Loucy (cell line): ENCODE measurements around the gene HAP1.

Experiments used
- H2AFZ ChIP-seq: fragments of 200-600 bp; sonication (generic); 2 replicates; pipeline ENCODE4 v1.6.0; 2016; ENCODE audit warnings: antibody characterized with exemption, mild to moderate bottlenecking, low read length, moderate library complexity
- H3F3A ChIP-seq: fragments of 200-600 bp; 2 replicates; pipeline ENCODE4 v1.6.0; 2016; ENCODE audit warnings: antibody characterized with exemption, low read depth, mild to moderate bottlenecking
- H3K27me3 ChIP-seq: fragments of 200-600 bp; sonication (generic); 2 replicates; pipeline ENCODE4 v1.6.1; 2014; ENCODE audit warnings: low read length, mild to moderate bottlenecking; ENCODE audit not compliant: insufficient read depth, poor library complexity, severe bottlenecking
- H3K36me3 ChIP-seq: fragments of 200-600 bp; sonication (generic); 2 replicates; pipeline ENCODE4 v1.6.1; 2016; ENCODE audit warnings: low read length; ENCODE audit not compliant: insufficient read depth
- H3K4me1 ChIP-seq: fragments of 200-600 bp; sonication (generic); 2 replicates; pipeline ENCODE4 v1.5.1; 2014; ENCODE audit warnings: low read length, mild to moderate bottlenecking; ENCODE audit not compliant: insufficient read depth, poor library complexity, severe bottlenecking
- H3K4me2 ChIP-seq: fragments of 200-600 bp; sonication (generic); 2 replicates; pipeline ENCODE4 v1.6.0; 2014; ENCODE audit warnings: antibody characterized with exemption, low read length, low read depth, mild to moderate bottlenecking; ENCODE audit not compliant: poor library complexity, severe bottlenecking
- H3K4me3 ChIP-seq: fragments of 200-600 bp; sonication (generic); 2 replicates; pipeline ENCODE4 v1.5.1; 2014; ENCODE audit warnings: low read length, mild to moderate bottlenecking, mixed read lengths; ENCODE audit not compliant: poor library complexity, severe bottlenecking
- H3K79me2 ChIP-seq: fragments of 200-600 bp; sonication (generic); 2 replicates; pipeline ENCODE4 v1.6.1; 2014; ENCODE audit warnings: low read length; ENCODE audit not compliant: insufficient read depth
- H3K9ac ChIP-seq: fragments of 200-600 bp; sonication (generic); 2 replicates; pipeline ENCODE4 v1.6.0; 2014; ENCODE audit warnings: mild to moderate bottlenecking, low read depth, low read length, moderate library complexity; ENCODE audit not compliant: poor library complexity, severe bottlenecking
- H3K9me2 ChIP-seq: fragments of 200-600 bp; sonication (generic); replicated peaks from 2 replicates; pipeline ENCODE4 v1.6.1; 2016; ENCODE audit warnings: low read depth, low read length, mixed read lengths
- H3K9me3 ChIP-seq: fragments of 200-600 bp; sonication (generic); 2 replicates; pipeline ENCODE4 v1.6.1; 2014; ENCODE audit warnings: mild to moderate bottlenecking, antibody characterized with exemption, low read length, low read depth; ENCODE audit not compliant: insufficient read depth
- H4K20me1 ChIP-seq: fragments of 200-600 bp; sonication (generic); 2 replicates; pipeline ENCODE4 v1.6.0; 2014; ENCODE audit warnings: antibody characterized with exemption, low read length, mild to moderate bottlenecking; ENCODE audit not compliant: insufficient read depth, poor library complexity, severe bottlenecking
- EZH2phosphoT487 ChIP-seq: fragments of 200-600 bp; IDR thresholded peaks from 2 replicates; pipeline ENCODE4 v1.6.1; 2018; ENCODE audit warnings: antibody characterized with exemption, mild to moderate bottlenecking, moderate library complexity, borderline replicate concordance
- TF ChIP-seq, protein P1 (sequence below): fragments of 200-600 bp; sonication (generic); conservative IDR thresholded peaks from 2 replicates; pipeline ENCODE4 v1.5.1; 2014; ENCODE audit warnings: mild to moderate bottlenecking, antibody characterized with exemption, low read length

Gene HAP1

DNA sequence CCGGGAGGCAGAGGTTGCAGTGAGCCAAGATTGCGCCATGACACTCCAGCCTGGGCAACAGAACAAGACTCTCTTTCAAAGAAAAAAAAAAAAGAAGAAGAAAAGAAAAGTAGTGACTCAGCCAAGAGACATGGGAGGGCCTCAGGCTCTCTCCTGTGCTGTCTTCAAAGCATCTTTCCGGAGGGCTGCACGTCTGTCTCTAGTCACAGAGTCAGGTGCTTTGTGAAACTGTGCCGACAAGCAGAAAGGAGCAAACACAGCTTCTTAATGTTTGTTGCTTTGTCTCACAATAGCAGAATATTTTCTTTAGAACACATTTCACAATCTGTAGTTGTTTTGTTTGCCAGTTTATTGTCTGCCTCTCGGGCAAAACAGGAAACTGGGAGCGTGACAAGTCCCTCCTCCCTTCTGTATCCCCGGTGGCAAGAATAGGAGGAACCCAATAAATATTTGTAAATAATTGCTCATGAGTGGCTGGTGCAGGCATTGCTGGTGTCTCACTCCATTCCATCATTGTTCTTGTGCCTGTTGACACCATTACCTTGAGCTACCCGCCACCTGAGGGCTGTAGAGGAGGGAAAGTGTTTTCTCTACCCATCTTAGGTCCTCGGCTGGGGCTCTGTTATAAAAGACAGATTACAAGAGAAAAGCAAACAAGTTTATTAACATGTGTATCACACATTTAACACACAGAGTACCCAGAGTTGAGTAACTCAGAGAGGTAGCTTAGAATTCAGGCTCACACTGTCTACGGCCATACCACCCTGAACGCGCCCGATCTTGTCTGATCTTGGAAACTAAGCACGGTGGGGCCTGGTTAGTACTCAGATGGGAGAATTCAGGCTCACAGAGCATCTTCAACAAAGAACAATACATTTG is 16.8 kb downstream of the HAP1 start:
- Histone ChIP-seq H3K9me2 (no peaks in the 10 kb centered on the region), H3K4me1 (no peaks in the 10 kb centered on the region), H3K79me2 (no peaks in the 10 kb centered on the region), H2AFZ (peak overlapping the region; percentile 27; the same call in 1 of the 2 replicates), H3K27me3 (no peaks in the 10 kb centered on the region), H3K9ac (no peak overlapping the region), H3K9me3 (no peaks in the 10 kb centered on the region), H4K20me1 (no peaks in the 10 kb centered on the region), H3F3A (no peaks in the 10 kb centered on the region), H3K36me3 (no peaks in the 10 kb centered on the region), H3K4me2 (no peak overlapping the region), H3K4me3 (no peak overlapping the region)
- TF ChIP-seq, protein P1, sequence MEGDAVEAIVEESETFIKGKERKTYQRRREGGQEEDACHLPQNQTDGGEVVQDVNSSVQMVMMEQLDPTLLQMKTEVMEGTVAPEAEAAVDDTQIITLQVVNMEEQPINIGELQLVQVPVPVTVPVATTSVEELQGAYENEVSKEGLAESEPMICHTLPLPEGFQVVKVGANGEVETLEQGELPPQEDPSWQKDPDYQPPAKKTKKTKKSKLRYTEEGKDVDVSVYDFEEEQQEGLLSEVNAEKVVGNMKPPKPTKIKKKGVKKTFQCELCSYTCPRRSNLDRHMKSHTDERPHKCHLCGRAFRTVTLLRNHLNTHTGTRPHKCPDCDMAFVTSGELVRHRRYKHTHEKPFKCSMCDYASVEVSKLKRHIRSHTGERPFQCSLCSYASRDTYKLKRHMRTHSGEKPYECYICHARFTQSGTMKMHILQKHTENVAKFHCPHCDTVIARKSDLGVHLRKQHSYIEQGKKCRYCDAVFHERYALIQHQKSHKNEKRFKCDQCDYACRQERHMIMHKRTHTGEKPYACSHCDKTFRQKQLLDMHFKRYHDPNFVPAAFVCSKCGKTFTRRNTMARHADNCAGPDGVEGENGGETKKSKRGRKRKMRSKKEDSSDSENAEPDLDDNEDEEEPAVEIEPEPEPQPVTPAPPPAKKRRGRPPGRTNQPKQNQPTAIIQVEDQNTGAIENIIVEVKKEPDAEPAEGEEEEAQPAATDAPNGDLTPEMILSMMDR, result no peak
- TF ChIP-seq EZH2phosphoT487, result no peak

DNA sequence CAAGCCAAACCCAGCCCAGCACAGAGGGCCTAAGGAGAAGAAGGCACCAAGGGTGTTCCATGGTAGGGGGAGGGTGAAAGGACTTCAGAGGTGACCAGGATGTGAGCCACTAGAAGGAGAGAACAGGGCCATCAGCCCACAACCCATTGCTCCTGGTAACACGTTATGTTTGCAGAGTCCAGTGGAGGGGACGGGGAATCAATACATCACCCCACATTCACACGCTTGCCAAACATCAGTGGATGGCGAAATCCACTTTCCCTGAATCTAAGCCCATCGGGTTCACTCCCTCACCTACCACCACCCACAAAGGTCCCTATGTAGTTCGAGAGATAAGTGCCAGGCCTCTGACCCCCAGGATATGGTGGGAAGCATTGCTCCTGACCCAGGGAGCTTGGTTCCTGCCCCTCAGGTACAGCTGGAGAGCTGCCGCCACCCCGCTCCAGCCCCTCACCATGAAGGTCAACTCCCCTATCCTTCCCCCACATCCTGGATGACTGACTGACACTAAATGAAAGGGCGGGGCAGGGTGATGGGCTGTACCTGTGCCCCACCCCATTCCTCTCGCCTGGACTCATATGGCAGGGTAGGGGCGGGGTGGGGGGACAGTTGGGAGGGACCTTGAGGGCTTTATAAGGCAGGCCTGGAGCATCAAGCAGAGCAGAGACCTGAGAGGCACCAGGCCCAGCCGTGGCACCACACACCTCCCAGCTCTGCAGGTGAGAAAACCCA is 22.6 kb downstream of the HAP1 start, which contains the start of gene GAST:
TSS of gene GAST (plus strand) at position 663 of the 732 bp plus-strand sequence. CDS start 3,106 bp downstream, outside the sequence.
- H3K9me3 ChIP-seq, result no peaks in the 10 kb centered on the region
- H3F3A ChIP-seq, result no peaks in the 10 kb centered on the region
- H3K36me3 ChIP-seq, result no peaks in the 10 kb centered on the region
- no peak within 1 kb of the TSS for H3K4me3 ChIP-seq
- H3K79me2 ChIP-seq, result no peaks in the 10 kb centered on the region
- TF ChIP-seq, protein P1, result no peak
- H2AFZ ChIP-seq, result no peak within 1 kb of the TSS
- no peaks in the 10 kb centered on the region for H3K9me2 ChIP-seq
- peaks cover 15% of the 10 kb centered on the region for H3K4me1 ChIP-seq
- H3K9ac ChIP-seq, result no peak within 1 kb of the TSS
- H3K27me3 ChIP-seq, result no peaks in the 10 kb centered on the region
- H3K4me2 ChIP-seq, result peak within 1 kb of the TSS; percentile 45
- H4K20me1 ChIP-seq, result no peaks in the 10 kb centered on the region

DNA sequence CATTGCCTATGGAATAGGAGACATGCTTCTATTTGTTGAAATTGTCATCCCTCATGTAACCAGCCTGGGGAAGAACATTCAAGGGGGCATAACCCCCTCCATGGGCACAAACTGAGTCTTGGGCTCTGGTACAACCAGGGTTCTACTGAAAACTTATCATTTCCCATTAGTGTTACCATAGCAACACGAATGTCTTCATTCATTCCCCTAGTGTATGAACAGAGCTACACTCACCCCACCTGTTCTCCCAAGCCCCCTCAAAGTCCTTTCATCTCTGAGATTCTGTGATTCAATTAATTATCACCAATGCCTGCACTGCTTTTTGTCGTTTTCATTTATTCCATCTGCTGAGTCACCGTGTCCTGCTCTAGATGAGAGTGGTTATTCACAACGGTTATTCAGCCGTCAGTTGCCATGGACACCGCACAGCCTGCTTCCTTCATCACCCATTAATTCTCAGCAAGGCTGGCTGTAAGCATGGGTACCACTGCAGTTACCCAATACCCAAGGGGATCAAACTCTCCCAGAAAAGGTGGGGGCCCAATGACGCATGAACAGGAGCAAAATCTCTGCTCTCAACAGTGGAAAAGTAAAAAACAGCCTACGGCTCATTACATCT is 23.9 kb downstream of the HAP1 start:
- H3F3A ChIP-seq, result no peaks in the 10 kb centered on the region
- H3K9me3 ChIP-seq, result no peaks in the 10 kb centered on the region
- TF ChIP-seq, protein P1, result no peak
- no peak for TF ChIP-seq EZH2phosphoT487
- H3K9ac ChIP-seq, result no peak overlapping the region
- no peaks in the 10 kb centered on the region for H4K20me1 ChIP-seq
- H3K4me2 ChIP-seq, result peak overlapping the region; percentile 45
- H3K9me2 ChIP-seq, result no peaks in the 10 kb centered on the region
- no peaks in the 10 kb centered on the region for H3K36me3 ChIP-seq
- H2AFZ ChIP-seq, result no peak overlapping the region
- H3K4me1 ChIP-seq, result peaks cover 15% of the 10 kb centered on the region
- no peak overlapping the region for H3K4me3 ChIP-seq
- H3K27me3 ChIP-seq, result no peaks in the 10 kb centered on the region
- H3K79me2 ChIP-seq, result no peaks in the 10 kb centered on the region
